GM03348 (cell line): Measurements from ENCODE around the gene LRRC32.

Source experiments
- DNase-seq: peaks from one replicate; pipeline ENCODE4 v3.0.0; 2012; ENCODE audit warnings: low spot score

Gene LRRC32

DNA sequence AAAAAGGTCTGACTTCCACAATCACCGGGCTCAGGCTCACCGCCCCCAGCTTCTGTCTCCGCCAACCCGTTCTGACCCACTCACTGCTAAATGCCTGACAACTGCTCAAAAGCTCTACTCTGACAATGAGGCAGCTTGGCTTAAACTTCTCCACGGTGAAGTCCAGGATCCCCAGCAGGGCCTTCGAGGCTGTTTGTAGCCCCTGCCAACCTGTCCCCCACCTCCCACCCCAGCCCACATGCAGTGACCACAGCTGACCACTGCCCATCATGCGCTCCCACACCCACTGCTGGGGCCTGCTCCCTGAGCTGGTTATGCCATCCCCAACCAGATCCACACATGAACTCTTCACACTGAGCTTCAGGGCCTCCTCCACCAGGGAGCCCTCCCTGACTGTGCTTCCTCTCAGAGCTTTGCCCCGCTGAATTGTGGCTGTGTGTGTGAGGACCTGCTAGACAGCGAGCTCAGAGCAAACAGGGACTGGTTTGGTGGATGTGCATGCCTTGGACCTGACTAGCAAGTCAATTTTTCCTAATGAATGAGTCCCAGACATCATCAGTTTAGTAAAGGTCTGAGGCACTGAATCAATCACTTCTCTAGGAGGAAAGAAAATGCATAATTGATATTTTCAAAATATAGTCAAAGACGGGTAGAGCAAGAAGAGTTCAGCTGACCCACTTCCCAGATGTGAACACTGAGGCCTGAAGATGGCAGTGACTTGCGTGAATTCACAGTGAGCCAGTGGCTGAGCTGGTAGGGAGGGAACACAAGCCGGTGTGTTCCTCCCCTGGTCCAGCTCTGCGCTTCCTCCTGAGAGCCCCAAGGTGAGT is 7.7 kb downstream of the LRRC32 start:
- no peak for DNase-seq

DNA sequence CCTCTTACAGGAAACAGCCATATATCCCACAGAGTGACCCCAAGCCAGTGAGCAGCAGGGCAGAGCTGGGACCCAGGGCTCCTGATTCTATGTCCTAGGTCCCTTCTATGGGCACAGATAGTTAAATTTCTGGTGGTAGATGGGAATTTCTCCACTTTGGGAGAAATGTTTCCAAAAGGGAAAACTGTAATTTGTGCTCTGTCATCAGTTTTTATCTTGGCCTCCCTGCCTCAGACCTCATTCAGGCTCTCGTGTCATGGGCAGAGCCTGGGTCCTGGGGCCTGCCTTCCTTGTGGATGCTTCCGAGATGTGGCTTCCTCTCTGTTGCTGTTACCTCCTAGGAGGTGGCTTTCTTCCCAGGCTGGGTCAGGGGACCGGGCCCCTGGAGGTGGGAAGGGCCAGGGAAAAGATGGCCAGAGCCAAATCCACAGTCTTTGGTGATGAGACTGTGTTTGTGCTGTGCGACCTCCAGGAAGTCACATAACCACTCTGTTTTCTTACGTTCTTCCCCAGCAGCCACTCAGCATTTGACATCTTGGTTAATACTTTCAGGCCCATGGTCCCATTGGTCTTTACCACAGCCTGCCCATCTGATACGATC is 8.6 kb downstream of the LRRC32 start:
- DNase-seq = no peak

DNA sequence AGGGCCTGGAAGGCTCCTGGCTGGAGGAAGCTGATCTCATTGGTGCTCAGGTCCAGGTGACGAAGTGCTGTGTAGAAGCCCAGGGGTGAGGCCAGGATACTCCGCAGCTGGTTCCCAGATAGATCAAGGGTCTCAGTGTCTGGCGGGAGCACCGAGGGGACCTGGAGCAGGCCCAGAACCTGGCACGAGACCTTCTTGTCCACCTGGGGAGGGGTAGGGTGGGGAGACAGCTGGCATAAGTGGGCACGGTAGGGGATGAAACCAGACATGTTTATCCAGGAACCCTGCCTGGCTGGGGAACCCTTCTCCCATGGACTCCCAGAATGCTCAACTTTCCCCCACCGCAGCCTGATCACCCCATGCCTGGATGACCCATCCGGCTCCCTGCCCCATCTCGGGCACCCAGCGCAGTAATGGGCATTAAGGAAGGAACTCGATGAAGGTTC is 9.2 kb downstream of the LRRC32 start:
- DNase-seq = no peak

GRCh38 chr11:76660533-76661305 is 9.8 kb downstream of the LRRC32 start:
- DNase-seq = no peak

- DNase-seq = no peak
Observed at GRCh38 chr11:76659672-76660532, 10.6 kb downstream of the LRRC32 start.

GRCh38 chr11:76658651-76659650 is 11.6 kb downstream of the LRRC32 start:
- no peak for DNase-seq

- no peak for DNase-seq
Observed at GRCh38 chr11:76658231-76658630, 12.3 kb downstream of the LRRC32 start.

DNA sequence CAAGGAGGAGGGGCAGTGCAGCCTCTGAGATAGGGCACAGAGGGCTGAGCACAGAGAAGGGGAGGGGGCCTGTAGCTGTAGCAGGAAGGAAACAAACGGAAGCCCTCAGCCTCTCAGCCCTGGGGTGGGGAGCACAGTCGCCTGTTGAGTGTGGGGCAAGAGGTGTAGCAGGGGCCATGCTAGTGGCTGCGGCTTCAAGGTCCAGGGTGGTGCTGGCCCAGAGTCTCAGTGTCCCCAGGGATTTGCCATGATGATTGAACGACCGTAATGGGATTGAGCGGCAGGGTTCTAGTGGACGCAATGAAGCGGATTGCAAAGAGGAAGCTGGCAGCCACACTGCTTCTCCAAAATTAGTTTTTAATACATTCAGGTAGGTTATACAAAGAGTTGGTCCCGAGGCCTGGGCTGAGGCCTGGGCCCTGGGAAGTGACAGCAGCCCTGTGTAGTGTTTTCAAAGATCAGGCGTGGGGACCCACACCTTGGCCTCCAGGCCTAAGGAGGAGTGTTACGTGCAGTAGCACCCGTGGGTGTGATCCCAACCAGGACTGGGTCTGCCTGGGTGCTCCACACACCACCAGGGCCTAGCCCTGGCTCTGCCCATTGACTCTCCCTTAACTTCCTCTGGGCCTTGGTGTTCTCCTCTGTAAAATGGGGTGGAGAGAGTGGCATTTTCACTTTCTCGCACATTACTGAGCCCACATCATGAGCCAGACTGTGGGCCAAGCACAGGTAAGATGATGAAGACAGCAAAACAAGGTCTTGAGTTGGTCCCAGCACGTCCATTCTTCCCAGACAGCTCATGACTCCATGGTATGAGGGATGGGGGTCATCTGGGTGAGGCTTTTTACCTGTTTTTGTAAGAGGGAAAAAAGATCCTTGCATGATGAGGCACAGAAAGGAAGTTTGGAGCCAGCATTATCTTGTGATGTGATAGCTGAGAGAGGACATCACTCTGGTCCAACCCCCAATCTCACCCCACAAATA is 13.1 kb downstream of the LRRC32 start:
- DNase-seq = no peak

GRCh38 chr11:76656571-76657081 is 13.9 kb downstream of the LRRC32 start:
- no peak for DNase-seq

DNA sequence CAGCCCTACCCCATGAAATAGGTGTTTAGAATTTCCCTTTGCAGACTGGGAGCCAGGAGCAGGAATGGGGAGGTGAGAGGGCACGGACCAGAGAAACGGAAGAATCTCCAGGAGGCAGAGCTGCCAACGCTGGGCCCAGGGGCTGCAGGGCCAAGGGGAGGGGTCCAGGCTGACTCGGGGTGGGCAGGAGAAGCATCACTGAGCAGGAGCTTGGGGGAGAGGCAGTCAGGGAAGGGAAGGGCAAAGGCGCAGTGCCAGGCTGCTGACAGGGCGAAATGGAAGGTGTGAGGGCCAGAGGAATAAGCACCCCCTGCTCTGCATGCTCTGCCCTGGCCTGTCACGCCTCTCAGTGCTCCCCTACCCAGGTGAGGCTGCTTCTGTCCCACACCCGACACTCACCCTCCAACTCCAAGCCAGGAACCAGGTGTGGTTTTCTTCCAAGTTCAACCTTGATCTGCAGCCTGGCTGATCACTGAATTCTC is 14.5 kb downstream of the LRRC32 start:
- no peak for DNase-seq

- DNase-seq = no peak
Observed at GRCh38 chr11:76655501-76656049, 15.0 kb downstream of the LRRC32 start.

- no peak for DNase-seq
Observed at GRCh38 chr11:76654980-76655379, 15.6 kb downstream of the LRRC32 start.

DNA sequence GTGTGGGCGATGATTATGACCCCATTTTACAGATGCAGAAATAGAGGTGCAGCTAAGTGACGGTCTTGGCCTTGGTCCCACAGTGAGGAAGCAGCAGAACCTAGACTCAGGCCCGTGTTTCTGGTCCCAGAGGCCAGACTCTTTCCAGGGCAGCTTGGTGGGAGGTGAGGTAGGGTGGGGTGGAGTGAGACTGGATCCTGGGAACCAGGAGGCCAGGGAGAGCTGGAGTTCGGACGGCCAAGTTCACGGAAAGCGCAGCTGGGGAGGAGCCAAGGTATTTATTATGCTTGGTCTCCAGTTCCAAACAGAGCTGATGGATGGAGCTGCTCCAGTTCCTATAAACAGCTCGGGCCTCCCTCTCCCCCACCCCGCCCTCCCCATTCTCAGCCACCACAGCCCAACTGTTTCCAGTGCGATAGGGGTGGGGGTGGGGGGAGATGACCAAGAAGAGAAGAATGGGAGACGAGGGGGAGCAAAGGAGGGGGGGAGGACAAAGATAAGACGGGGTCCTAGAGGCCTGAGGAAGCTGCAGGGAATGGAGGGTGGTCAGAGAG is 16.2 kb downstream of the LRRC32 start:
- peak; percentile 51 for DNase-seq

GRCh38 chr11:76653674-76654284 is 16.8 kb downstream of the LRRC32 start:
- peak; percentile 87 for DNase-seq

DNA sequence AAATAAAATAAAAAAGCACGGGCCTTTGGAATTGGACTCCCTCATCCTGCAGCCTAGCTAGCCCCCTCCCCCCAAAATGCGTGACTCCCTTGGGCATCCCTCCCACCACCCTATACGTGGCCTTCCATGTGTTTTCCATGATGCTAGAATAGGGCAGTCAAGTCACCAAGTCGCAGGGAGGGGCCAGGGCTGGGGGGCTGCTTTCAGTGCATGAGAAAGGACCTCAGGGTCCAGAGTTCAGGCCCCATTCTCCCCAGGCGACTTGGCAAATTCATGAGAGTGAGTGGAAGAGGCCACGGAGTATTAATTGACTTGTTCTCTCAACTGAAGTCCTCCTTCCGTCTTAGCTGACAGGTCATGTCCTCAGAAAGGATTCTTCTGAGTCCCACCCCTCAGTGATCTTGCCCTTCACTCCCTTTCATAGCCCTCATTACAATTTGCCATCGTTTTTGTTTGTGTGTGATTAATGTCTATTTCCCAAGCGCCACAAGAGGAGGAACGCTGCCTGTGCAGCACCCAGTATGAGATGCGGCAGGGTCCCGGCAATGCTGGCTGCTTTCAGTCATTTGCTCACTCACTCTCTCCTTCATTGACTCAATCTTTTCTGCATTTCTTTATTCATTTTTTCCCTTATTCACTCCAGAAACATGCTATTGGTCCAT is 17.4 kb downstream of the LRRC32 start:
- peak; percentile 11 for DNase-seq

- DNase-seq = peak; percentile 10
Observed at GRCh38 chr11:76649851-76650372, 20.6 kb downstream of the LRRC32 start.

DNA sequence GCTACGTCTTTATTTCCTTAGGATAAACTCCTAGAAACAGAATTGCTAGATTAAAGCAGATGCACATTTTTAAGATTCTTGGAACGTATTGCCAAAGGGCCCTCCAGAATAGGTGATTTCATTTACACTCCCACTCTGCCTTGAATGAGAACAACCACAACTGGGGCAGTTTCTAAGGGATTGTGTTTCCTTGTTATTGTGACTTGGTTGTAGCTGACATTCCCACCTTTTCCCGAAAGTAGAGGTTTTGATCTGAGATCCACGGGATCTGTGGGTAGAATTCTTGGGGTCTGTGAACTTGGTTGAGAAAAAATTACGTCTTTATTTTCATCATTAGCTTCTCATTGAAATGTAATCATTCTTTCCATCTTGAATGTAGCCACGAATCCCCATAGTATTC is 21.5 kb downstream of the LRRC32 start:
- DNase-seq = no peak
